HepG2 (cell line): ENCODE data around the gene CMTM1. TPM values are rescaled to one million over a fixed set of nuclear protein-coding genes. Genes with fewer than 3 reads are reported as not detected.
A peak's percentile ranks its signal among the peaks of the same experiment; 100 is the strongest.

Experiments
- ATAD3A ChIP-seq: sonication (generic); formaldehyde crosslinking; IDR thresholded peaks from 2 replicates; pipeline ENCODE4 v1.4.0; 2020; ENCODE audit warnings: missing genetic modification reagents
- E2F5 ChIP-seq: sonication (generic); formaldehyde crosslinking; conservative IDR thresholded peaks from 2 replicates; pipeline ENCODE4 v1.4.0; 2020; ENCODE audit warnings: missing genetic modification reagents
- FOXO1 ChIP-seq: sonication (generic); formaldehyde crosslinking; IDR thresholded peaks from 2 replicates; pipeline ENCODE4 v1.4.0; 2020; ENCODE audit warnings: missing genetic modification reagents
- FOXP1 ChIP-seq, 2 experiments: fragments of 450-650 bp in 1 of 2; IDR thresholded peaks; 2 replicates each; pipeline ENCODE4 v1.6.1; 2017 to 2018; ENCODE audit warnings: antibody characterized with exemption in 1 of 2
- GLI4 ChIP-seq: sonication (generic); formaldehyde crosslinking; IDR thresholded peaks from 2 replicates; pipeline ENCODE4 v1.5.1; 2020; ENCODE audit warnings: missing genetic modification reagents, mild to moderate bottlenecking, moderate library complexity, borderline replicate concordance
- IRF9 ChIP-seq: sonication (generic); formaldehyde crosslinking; IDR thresholded peaks from 2 replicates; pipeline ENCODE4 v1.8.0; 2022; ENCODE audit warnings: missing genetic modification reagents, mild to moderate bottlenecking, borderline replicate concordance
- MAFK ChIP-seq, 2 experiments: IDR thresholded peaks in 1 of 2; conservative IDR thresholded peaks in 1 of 2; 2 replicates each; pipeline ENCODE4 v1.6.1; 2011; ENCODE audit warnings: improper control_type of control experiment in 2 of 2, low read length in 2 of 2
- MTF1 ChIP-seq: sonication (generic); formaldehyde crosslinking; IDR thresholded peaks from 2 replicates; pipeline ENCODE4 v1.5.0; 2020; ENCODE audit warnings: missing genetic modification reagents
- NR1H2 ChIP-seq: sonication (generic); formaldehyde crosslinking; IDR thresholded peaks from 2 replicates; pipeline ENCODE4 v1.8.1; 2022; ENCODE audit warnings: low read depth, missing genetic modification reagents, borderline replicate concordance
- TOPORS ChIP-seq: sonication (generic); formaldehyde crosslinking; IDR thresholded peaks from 2 replicates; pipeline ENCODE4 v1.8.0; 2023; ENCODE audit warnings: mild to moderate bottlenecking, missing genetic modification reagents
- ZBTB44 ChIP-seq: sonication (generic); formaldehyde crosslinking; IDR thresholded peaks from 2 replicates; pipeline ENCODE4 v1.4.0; 2020; ENCODE audit warnings: missing genetic modification reagents
- ZFP62 ChIP-seq: sonication (generic); formaldehyde crosslinking; IDR thresholded peaks from 2 replicates; pipeline ENCODE4 v1.4.0; 2020; ENCODE audit warnings: missing genetic modification reagents
- ZNF235 ChIP-seq: sonication (generic); formaldehyde crosslinking; IDR thresholded peaks from 2 replicates; pipeline ENCODE4 v1.8.1; 2023; ENCODE audit warnings: mild to moderate bottlenecking, missing genetic modification reagents, borderline replicate concordance
- ZNF597 ChIP-seq: sonication (generic); formaldehyde crosslinking; IDR thresholded peaks from 2 replicates; pipeline ENCODE4 v1.5.0; 2020; ENCODE audit warnings: missing genetic modification reagents
- ZNF619 ChIP-seq: sonication (generic); formaldehyde crosslinking; IDR thresholded peaks from 2 replicates; pipeline ENCODE4 v1.4.0; 2020; ENCODE audit warnings: mild to moderate bottlenecking, missing genetic modification reagents
- ZNF740 ChIP-seq: sonication (generic); formaldehyde crosslinking; IDR thresholded peaks from 2 replicates; pipeline ENCODE4 v1.4.0; 2020; ENCODE audit warnings: missing genetic modification reagents
- ZNF772 ChIP-seq: sonication (generic); formaldehyde crosslinking; IDR thresholded peaks from 2 replicates; pipeline ENCODE4 v1.5.0; 2020; ENCODE audit warnings: mild to moderate bottlenecking, missing genetic modification reagents
- ZNF776 ChIP-seq: sonication (generic); formaldehyde crosslinking; IDR thresholded peaks from 2 replicates; pipeline ENCODE4 v1.4.0; 2020; ENCODE audit warnings: mild to moderate bottlenecking, missing genetic modification reagents
- polyA plus RNA-seq, 8 experiments: library from polyadenylated mRNA; depleted of rRNA in 3 of 8; stranded (reverse) in 7 of 8; unstranded in 1 of 8; fragments of >200 nt; fragmentation: Illumina TruSeq in 4 of 8; extraction: Trizol in 4 of 8; gene quantifications; 2 replicates each; pipeline versions ENCODE4 v1.2.1 to v1.2.3, GENCODE V29; 2011 to 2016; ENCODE audit warnings: low read depth in 4 of 8, missing spikeins in 1 of 8, mixed read lengths in 1 of 8; ENCODE audit not compliant: insufficient read depth in 1 of 8
- total RNA-seq, 5 experiments: library from RNA; depleted of rRNA; stranded (reverse); fragments of >200 nt; fragmentation: Illumina TruSeq; extraction: Trizol; gene quantifications; 2 replicates each; pipeline ENCODE4 v1.2.3, GENCODE V29; 2016; ENCODE audit warnings: low read depth in 1 of 5

Gene CMTM1
- total and polyA plus RNA-seq, 2 of the 13 experiments (the other 11 are each of a cell fraction or from before 2014, with no cell fraction given) = 1.7 to 2.9 TPM

- TF ChIP-seq FOXP1 (IDR thresholded peaks at IDR 0.05) = no peak
- TF ChIP-seq FOXP1 (CRISPR knock-in tag; IDR thresholded peaks at IDR 0.05) = peak; percentile 86
- TF ChIP-seq FOXO1 (CRISPR knock-in tag) = peak; percentile 91
- no peak for TF ChIP-seq MAFK (conservative IDR thresholded peaks at IDR 0.05 in 1 of 2, IDR thresholded peaks at IDR 0.05 in 1 of 2; ENCODE audit: low read length in 2 of 2)
- peak; percentile 45 for TF ChIP-seq ZNF619 (CRISPR knock-in tag)
- TF ChIP-seq ZNF772 (CRISPR knock-in tag) = peak; percentile 85
- TF ChIP-seq ZFP62 (CRISPR knock-in tag) = no peak
- no peak for TF ChIP-seq E2F5 (CRISPR knock-in tag)
- TF ChIP-seq ZNF235 (CRISPR knock-in tag) = no peak
- TF ChIP-seq ZNF740 = 0 out of 2 replicates have a peak, but pooled peaks have one; percentile 22
- TF ChIP-seq TOPORS (CRISPR knock-in tag) = no peak; the same call in 1 of the 2 replicates
- no peak; the same call in none of the 2 replicates for TF ChIP-seq IRF9 (CRISPR knock-in tag)
- no peak; the same call in 1 of the 2 replicates for TF ChIP-seq GLI4 (CRISPR knock-in tag)
- TF ChIP-seq ZBTB44 (CRISPR knock-in tag) = no peak; the same call in 1 of the 2 replicates
- TF ChIP-seq ATAD3A (CRISPR knock-in tag) = no peak
- no peak for TF ChIP-seq ZNF776 (CRISPR knock-in tag)
- no peak for TF ChIP-seq MTF1
- no peak for TF ChIP-seq ZNF597 (CRISPR knock-in tag)
- TF ChIP-seq NR1H2 = no peak
These were observed 49.2 kb upstream of the CMTM1 start (continued) for GRCh38 chr16:66516808-66517585.
